ENCODE results near the gene GLRA3.
"Not testable (repeated sequence)": the region's sequence is repeated elsewhere in the genome, so short reads cannot be mapped to it uniquely, and the experiment has no call there.

Gene GLRA3

GRCh38 chr4:174650711-174651355 is 178.2 kb downstream of the GLRA3 start:
- DNase-seq = no peak

GRCh38 chr4:174648812-174649211 is 180.2 kb downstream of the GLRA3 start:
- DNase-seq = no peak

- DNase-seq = no peak
Observed at GRCh38 chr4:174646326-174646725, 182.7 kb downstream of the GLRA3 start.

GRCh38 chr4:174640146-174640545 is 188.9 kb downstream of the GLRA3 start:
- DNase-seq = no peak

GRCh38 chr4:174635732-174636131 is 193.3 kb downstream of the GLRA3 start:
- no peak for DNase-seq

GRCh38 chr4:174633399-174633798 is 195.6 kb downstream of the GLRA3 start:
- no peak for DNase-seq

- DNase-seq = peak; percentile 11
Observed at GRCh38 chr4:174631901-174632758, 196.9 kb downstream of the GLRA3 start.

- not testable (repeated sequence) for DNase-seq
Observed at GRCh38 chr4:174629907-174630450, 199.1 kb downstream of the GLRA3 start.

GRCh38 chr4:174629265-174629664 is 199.8 kb downstream of the GLRA3 start:
- no peak for DNase-seq

GRCh38 chr4:174628191-174628590 is 200.9 kb downstream of the GLRA3 start:
- DNase-seq = no peak

- DNase-seq = no peak
Observed at GRCh38 chr4:174627473-174627872, 201.6 kb downstream of the GLRA3 start.

- no peak for DNase-seq
Observed at GRCh38 chr4:174626342-174627008, 202.6 kb downstream of the GLRA3 start.

- DNase-seq = no peak
Observed at GRCh38 chr4:174616661-174617060, 212.4 kb downstream of the GLRA3 start.

- DNase-seq = no peak
Observed at GRCh38 chr4:174613979-174614378, 215.1 kb downstream of the GLRA3 start.

GRCh38 chr4:174611792-174612191 is 217.3 kb downstream of the GLRA3 start:
- DNase-seq = no peak

GRCh38 chr4:174607792-174608191 is 221.3 kb downstream of the GLRA3 start:
- no peak for DNase-seq

GRCh38 chr4:174604198-174604597 is 224.8 kb downstream of the GLRA3 start:
- peak; percentile 55 for DNase-seq

- DNase-seq = no peak
Observed at GRCh38 chr4:174600391-174600790, 228.7 kb downstream of the GLRA3 start.

- no peak for DNase-seq
Observed at GRCh38 chr4:174598800-174599199, 230.2 kb downstream of the GLRA3 start.

GRCh38 chr4:174596513-174596912 is 232.5 kb downstream of the GLRA3 start:
- DNase-seq = no peak

- no peak for DNase-seq
Observed at GRCh38 chr4:174595141-174595929, 233.7 kb downstream of the GLRA3 start.

GRCh38 chr4:174593701-174594100 is 235.3 kb downstream of the GLRA3 start:
- no peak for DNase-seq

GRCh38 chr4:174592985-174593335 is 236.1 kb downstream of the GLRA3 start:
- DNase-seq = no peak
